ENCODE results near the gene LYPD6.

DNA sequence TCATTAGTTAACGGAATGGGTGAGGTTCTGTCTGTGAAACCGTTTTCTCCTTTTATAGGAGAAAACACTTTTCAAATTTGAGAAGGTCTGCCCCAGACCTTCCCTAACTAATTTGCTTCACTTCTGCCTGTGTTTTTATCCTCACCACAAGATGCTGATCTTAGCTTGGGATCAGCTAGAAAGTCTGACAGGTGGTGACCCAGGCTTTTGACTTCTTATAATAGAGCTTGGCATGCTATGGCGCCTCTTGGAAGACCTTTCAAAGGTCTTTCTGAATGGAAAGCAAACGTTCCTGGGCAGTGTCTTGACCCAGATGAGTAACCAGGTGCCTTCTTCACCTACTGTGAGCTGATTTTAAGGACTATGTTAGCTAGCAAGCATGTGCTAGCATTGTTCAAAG lies 91.4 kb downstream of the LYPD6 start:
- TF ChIP-seq, protein P1, sequence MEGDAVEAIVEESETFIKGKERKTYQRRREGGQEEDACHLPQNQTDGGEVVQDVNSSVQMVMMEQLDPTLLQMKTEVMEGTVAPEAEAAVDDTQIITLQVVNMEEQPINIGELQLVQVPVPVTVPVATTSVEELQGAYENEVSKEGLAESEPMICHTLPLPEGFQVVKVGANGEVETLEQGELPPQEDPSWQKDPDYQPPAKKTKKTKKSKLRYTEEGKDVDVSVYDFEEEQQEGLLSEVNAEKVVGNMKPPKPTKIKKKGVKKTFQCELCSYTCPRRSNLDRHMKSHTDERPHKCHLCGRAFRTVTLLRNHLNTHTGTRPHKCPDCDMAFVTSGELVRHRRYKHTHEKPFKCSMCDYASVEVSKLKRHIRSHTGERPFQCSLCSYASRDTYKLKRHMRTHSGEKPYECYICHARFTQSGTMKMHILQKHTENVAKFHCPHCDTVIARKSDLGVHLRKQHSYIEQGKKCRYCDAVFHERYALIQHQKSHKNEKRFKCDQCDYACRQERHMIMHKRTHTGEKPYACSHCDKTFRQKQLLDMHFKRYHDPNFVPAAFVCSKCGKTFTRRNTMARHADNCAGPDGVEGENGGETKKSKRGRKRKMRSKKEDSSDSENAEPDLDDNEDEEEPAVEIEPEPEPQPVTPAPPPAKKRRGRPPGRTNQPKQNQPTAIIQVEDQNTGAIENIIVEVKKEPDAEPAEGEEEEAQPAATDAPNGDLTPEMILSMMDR (IDR thresholded peaks at IDR 0.05): no peak
- TF ChIP-seq POLR2A (IDR thresholded peaks at IDR 0.05): no peak
